ENCODE results near the gene SLAMF1. TPM values are rescaled to one million over a fixed set of nuclear protein-coding genes. Genes with fewer than 3 reads are reported as not detected.

The SLAMF1 gene
- total RNA-seq, 4 donors from 2014 or later, result 1.5 to 18.0 (median 1.5) TPM

GRCh38 chr1:160578525-160579191 is 68.2 kb downstream of the SLAMF1 start:
- ATAC-seq (ENCODE audit: low FRiP score) (no peak), DNase-seq (ENCODE audit: low spot score) (no peak)
- TF ChIP-seq, protein P1, sequence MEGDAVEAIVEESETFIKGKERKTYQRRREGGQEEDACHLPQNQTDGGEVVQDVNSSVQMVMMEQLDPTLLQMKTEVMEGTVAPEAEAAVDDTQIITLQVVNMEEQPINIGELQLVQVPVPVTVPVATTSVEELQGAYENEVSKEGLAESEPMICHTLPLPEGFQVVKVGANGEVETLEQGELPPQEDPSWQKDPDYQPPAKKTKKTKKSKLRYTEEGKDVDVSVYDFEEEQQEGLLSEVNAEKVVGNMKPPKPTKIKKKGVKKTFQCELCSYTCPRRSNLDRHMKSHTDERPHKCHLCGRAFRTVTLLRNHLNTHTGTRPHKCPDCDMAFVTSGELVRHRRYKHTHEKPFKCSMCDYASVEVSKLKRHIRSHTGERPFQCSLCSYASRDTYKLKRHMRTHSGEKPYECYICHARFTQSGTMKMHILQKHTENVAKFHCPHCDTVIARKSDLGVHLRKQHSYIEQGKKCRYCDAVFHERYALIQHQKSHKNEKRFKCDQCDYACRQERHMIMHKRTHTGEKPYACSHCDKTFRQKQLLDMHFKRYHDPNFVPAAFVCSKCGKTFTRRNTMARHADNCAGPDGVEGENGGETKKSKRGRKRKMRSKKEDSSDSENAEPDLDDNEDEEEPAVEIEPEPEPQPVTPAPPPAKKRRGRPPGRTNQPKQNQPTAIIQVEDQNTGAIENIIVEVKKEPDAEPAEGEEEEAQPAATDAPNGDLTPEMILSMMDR (IDR thresholded peaks at IDR 0.05), result no peak

GRCh38 chr1:160578175-160578524 is 68.7 kb downstream of the SLAMF1 start:
- no peak for DNase-seq (ENCODE audit: low spot score)
- ATAC-seq (ENCODE audit: low FRiP score), result no peak
- TF ChIP-seq, protein P1 (IDR thresholded peaks at IDR 0.05), result no peak

- DNase-seq (ENCODE audit: low spot score) (no peak), ATAC-seq (ENCODE audit: low FRiP score) (no peak)
- TF ChIP-seq, protein P1 (IDR thresholded peaks at IDR 0.05), result no peak
These were observed 69.2 kb downstream of the SLAMF1 start for GRCh38 chr1:160577671-160578070.

DNA sequence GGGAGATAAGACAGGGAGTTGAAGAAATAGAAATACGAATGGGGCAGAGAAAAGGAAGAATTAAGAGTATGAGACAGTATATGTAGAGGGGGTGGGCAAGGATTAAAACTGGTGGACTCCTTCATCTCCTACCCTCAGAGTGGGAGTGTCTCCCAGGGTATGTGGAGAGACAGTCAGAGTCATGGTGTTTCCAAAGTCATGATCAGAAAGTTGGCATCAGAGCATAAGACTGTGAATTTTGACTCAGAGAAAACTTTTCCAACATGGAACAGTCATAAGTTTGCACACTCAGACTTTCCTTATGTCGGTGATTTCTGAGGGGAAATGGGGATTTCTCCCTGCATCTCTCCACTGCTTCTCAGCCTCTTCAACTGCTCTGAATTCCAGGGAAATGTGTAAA is 70.0 kb downstream of the SLAMF1 start:
- DNase-seq (ENCODE audit: low spot score) (no peak), ATAC-seq (ENCODE audit: low FRiP score) (no peak)
- TF ChIP-seq, protein P1 (IDR thresholded peaks at IDR 0.05), result no peak

- TF ChIP-seq, protein P1 (IDR thresholded peaks at IDR 0.05), result no peak
- no peak for ATAC-seq (ENCODE audit: low FRiP score)
These were observed 70.5 kb downstream of the SLAMF1 start for GRCh38 chr1:160576390-160576789.

GRCh38 chr1:160575112-160575664 is 71.7 kb downstream of the SLAMF1 start:
- TF ChIP-seq, protein P1 (IDR thresholded peaks at IDR 0.05), result no peak
- ATAC-seq (ENCODE audit: low FRiP score), result no peak
- DNase-seq (ENCODE audit: low spot score), result no peak

More at GRCh38 chr1:160576390-160576789, 70.5 kb downstream of the SLAMF1 start:
- DNase-seq (ENCODE audit: low spot score), result no peak

DNA sequence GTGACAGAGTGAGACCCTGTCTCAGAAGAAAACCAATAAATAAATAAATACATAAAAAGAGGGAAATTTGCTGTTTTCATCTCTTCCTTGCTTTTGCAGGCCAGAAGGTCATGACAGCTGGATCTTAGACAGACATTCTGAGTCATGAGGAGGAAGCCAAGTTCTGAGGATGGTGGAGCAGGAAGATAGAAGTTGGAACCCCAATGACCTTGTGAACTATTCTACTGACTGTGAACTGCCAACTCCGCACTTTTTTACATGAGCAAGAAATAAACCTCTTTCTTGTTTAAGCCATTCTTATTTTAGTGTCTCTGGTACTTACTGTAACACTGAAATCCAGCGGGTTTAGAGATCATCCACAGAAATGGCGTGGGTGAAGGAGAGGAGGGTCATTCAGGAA is 76.0 kb downstream of the SLAMF1 start:
- no peak for DNase-seq (ENCODE audit: low spot score)
- no peak for ATAC-seq (ENCODE audit: low FRiP score)
- TF ChIP-seq, protein P1 (IDR thresholded peaks at IDR 0.05), result no peak
